K562 (cell line): ENCODE data around the gene NEU1. TPM values are rescaled to one million over a fixed set of nuclear protein-coding genes. Genes with fewer than 3 reads are reported as not detected.

Experiments
- ATF1 ChIP-seq, 2 experiments: fragments of 450-650 bp in 1 of 2; IDR thresholded peaks; 2 replicates each; pipeline ENCODE4 v1.6.1; 2016; ENCODE audit warnings: missing compliant biosample characterization in 1 of 2, missing genetic modification characterization in 1 of 2
- BDP1 ChIP-seq: IDR thresholded peaks from 3 replicates; pipeline ENCODE4 v1.6.1; 2011; ENCODE audit not compliant: insufficient read length, insufficient read depth
- BHLHE40 ChIP-seq: IDR thresholded peaks from 2 replicates; pipeline ENCODE4 v1.6.1; 2011; ENCODE audit warnings: low read length, improper control_type of control experiment
- CBFA2T3 ChIP-seq: fragments of 450-650 bp; IDR thresholded peaks from 2 replicates; pipeline ENCODE4 v1.6.1; 2017
- DPF2 ChIP-seq: fragments of 450-650 bp; IDR thresholded peaks from 2 replicates; pipeline ENCODE4 v1.6.1; 2016
- FIP1L1 ChIP-seq: fragments of 200-400 bp; formaldehyde crosslinking; IDR thresholded peaks from 2 replicates; pipeline ENCODE4 v1.6.1; 2018; ENCODE audit warnings: mild to moderate bottlenecking, low read depth, low read length; ENCODE audit not compliant: poor library complexity, severe bottlenecking
- FOXM1 ChIP-seq, 2 experiments: fragments of 450-650 bp in 1 of 2; sonication (generic) in 1 of 2; formaldehyde crosslinking in 1 of 2; IDR thresholded peaks; 2 replicates each; pipeline versions ENCODE4 v1.6.1 to v1.9.0; 2017 to 2022; ENCODE audit warnings: low read depth in 2 of 2, mild to moderate bottlenecking in 2 of 2, missing genetic modification reagents in 1 of 2, moderate library complexity in 1 of 2
- GABPB1 ChIP-seq: sonication (generic); formaldehyde crosslinking; IDR thresholded peaks from 2 replicates; pipeline ENCODE4 v1.8.0; 2022; ENCODE audit warnings: mild to moderate bottlenecking, missing genetic modification reagents
- HDAC6 ChIP-seq: IDR thresholded peaks from 2 replicates; pipeline ENCODE4 v1.6.1; 2012; ENCODE audit warnings: low read depth, mild to moderate bottlenecking, control low read depth, inconsistent platforms, low read length, moderate library complexity
- IRF1 ChIP-seq: sonication (generic); formaldehyde crosslinking; IDR thresholded peaks from 2 replicates; pipeline ENCODE4 v1.8.0; 2022; ENCODE audit warnings: missing genetic modification reagents, mild to moderate bottlenecking, borderline replicate concordance
- KLF16 ChIP-seq: IDR thresholded peaks from 2 replicates; pipeline ENCODE4 v1.6.1; 2016; ENCODE audit warnings: antibody characterized with exemption
- NCOR1 ChIP-seq: fragments of 450-650 bp; IDR thresholded peaks from 2 replicates; pipeline ENCODE4 v1.6.1; 2016; ENCODE audit warnings: mild to moderate bottlenecking, moderate library complexity
- NR2C2 ChIP-seq, 2 experiments: fragments of 200-800 bp in 1 of 2; sonication (Bioruptor generic) in 1 of 2; sonication (generic) in 1 of 2; formaldehyde crosslinking in 1 of 2; IDR thresholded peaks; 2 replicates each; pipeline versions ENCODE4 v1.6.1 to v1.8.0; 2016 to 2022; ENCODE audit warnings: mild to moderate bottlenecking in 1 of 2, missing compliant biosample characterization in 1 of 2, missing genetic modification characterization in 1 of 2, missing genetic modification reagents in 1 of 2
- PHB ChIP-seq: fragments of 250-450 bp; sonication (Bioruptor Pico); IDR thresholded peaks from 2 replicates; pipeline ENCODE4 v1.5.0; 2021
- PML ChIP-seq: IDR thresholded peaks from 2 replicates; pipeline ENCODE4 v1.6.1; 2012; ENCODE audit warnings: low read length, inconsistent platforms
- TAF9B ChIP-seq: fragments of 450-650 bp; IDR thresholded peaks from 2 replicates; pipeline ENCODE4 v1.6.1; 2018; ENCODE audit warnings: mild to moderate bottlenecking; ENCODE audit not compliant: partially characterized antibody
- THAP12 ChIP-seq: fragments of 250-450 bp; sonication (Bioruptor Pico); IDR thresholded peaks from 2 replicates; pipeline ENCODE4 v1.9.0; 2021; ENCODE audit warnings: mild to moderate bottlenecking, inconsistent platforms
- TRIM28 ChIP-seq: fragments of 450-650 bp; IDR thresholded peaks from 2 replicates; pipeline ENCODE4 v1.6.1; 2017
- ZBTB34 ChIP-seq: fragments of 250-450 bp; sonication (Bioruptor Pico); IDR thresholded peaks from 2 replicates; pipeline ENCODE4 v1.8.0; 2021; ENCODE audit warnings: mild to moderate bottlenecking, moderate library complexity
- ZFP30 ChIP-seq: fragments of 250-450 bp; sonication (Bioruptor Pico); IDR thresholded peaks from 2 replicates; pipeline ENCODE4 v1.8.0; 2022; ENCODE audit warnings: moderate library complexity, mild to moderate bottlenecking, inconsistent platforms, borderline replicate concordance
- ZKSCAN1 ChIP-seq: fragments of 150-350 bp; IDR thresholded peaks from 2 replicates; pipeline ENCODE4 v1.6.1; 2016; ENCODE audit warnings: low read depth, low read length
- ZKSCAN8 ChIP-seq: fragments of 200-800 bp; sonication (Bioruptor generic); IDR thresholded peaks from 2 replicates; pipeline ENCODE4 v1.6.1; 2016; ENCODE audit warnings: missing genetic modification characterization, missing compliant biosample characterization
- ZNF12 ChIP-seq: sonication (generic); formaldehyde crosslinking; IDR thresholded peaks from 2 replicates; pipeline ENCODE4 v1.4.0; 2020; ENCODE audit warnings: mild to moderate bottlenecking, missing genetic modification reagents
- ZNF280B ChIP-seq: fragments of 250-450 bp; sonication (Bioruptor Pico); IDR thresholded peaks from 2 replicates; pipeline ENCODE4 v1.5.1; 2021; ENCODE audit warnings: mild to moderate bottlenecking
- ZNF431 ChIP-seq: sonication (generic); formaldehyde crosslinking; IDR thresholded peaks from 2 replicates; pipeline ENCODE4 v1.8.0; 2022; ENCODE audit warnings: mild to moderate bottlenecking, missing genetic modification reagents
- ZZZ3 ChIP-seq: fragments of 450-650 bp; IDR thresholded peaks from 2 replicates; pipeline ENCODE4 v1.6.1; 2016; ENCODE audit warnings: antibody characterized with exemption, mild to moderate bottlenecking, moderate library complexity
- polyA plus RNA-seq, 8 experiments: library from polyadenylated mRNA; depleted of rRNA in 4 of 8; stranded (reverse) in 5 of 8; unstranded in 3 of 8; fragments of >200 nt; fragmentation: Nextera tagmentation in 2 of 8; fragmentation: Illumina TruSeq in 1 of 8; extraction: Ambion mirVana in 2 of 8; extraction: Trizol in 1 of 8; gene quantifications; 2 replicates each; pipeline versions ENCODE4 v1.2.1 to v1.2.3, GENCODE V29; 2011 to 2014; ENCODE audit warnings: inconsistent platforms in 1 of 8, missing spikeins in 1 of 8
- total RNA-seq, 7 experiments: library from RNA; depleted of rRNA in 6 of 7; stranded (reverse); fragments of >200 nt in 6 of 7; fragmentation: Illumina TruSeq in 2 of 7; extraction: Trizol in 2 of 7; gene quantifications; 2 replicates each; pipeline versions ENCODE4 v1.2.1 to v1.2.3, GENCODE V29; 2011 to 2021; ENCODE audit warnings: low replicate concordance in 1 of 7

The NEU1 gene
- total and polyA plus RNA-seq, 9 of the 15 experiments (the other 6 are each of a cell fraction or from before 2014, with no cell fraction given): 14.8 to 67.8 (median 51.0) TPM

GRCh38 chr6:31861919-31862343 is 690 bp downstream of the NEU1 start (continued):
- TF ChIP-seq ZBTB34 (CRISPR knock-in tag) (no peak), IRF1 (CRISPR knock-in tag) (0 out of 2 replicates have a peak, but pooled peaks have one; percentile 29), FOXM1 (IDR thresholded peaks at IDR 0.05; ENCODE audit: low read depth) (no peak), FOXM1 (CRISPR knock-in tag; IDR thresholded peaks at IDR 0.05; ENCODE audit: low read depth) (no peak), FIP1L1 (no peak), NR2C2 (CRISPR knock-in tag; IDR thresholded peaks at IDR 0.05) (no peak; the same call in 1 of the 2 replicates), NR2C2 (tag; IDR thresholded peaks at IDR 0.05) (no peak), DPF2 (no peak), ATF1 (CRISPR knock-in tag; IDR thresholded peaks at IDR 0.05) (no peak), ATF1 (tag; IDR thresholded peaks at IDR 0.05) (no peak), CBFA2T3 (no peak), PHB (no peak), PML (0 out of 2 replicates have a peak, but pooled peaks have one; percentile 9), ZKSCAN1 (no peak), ZNF280B (CRISPR knock-in tag) (no peak), THAP12 (CRISPR knock-in tag) (peak; percentile 31; the same call in 1 of the 2 replicates), ZNF431 (CRISPR knock-in tag) (no peak), ZFP30 (CRISPR knock-in tag) (no peak), NCOR1 (no peak), BDP1 (no peak), ZZZ3 (no peak), KLF16 (no peak), TRIM28 (no peak), ZNF12 (CRISPR knock-in tag) (no peak), BHLHE40 (no peak), ZKSCAN8 (CRISPR knock-in tag) (no peak), HDAC6 (no peak), TAF9B (no peak), GABPB1 (CRISPR knock-in tag) (no peak)
